GM19452 (cell line): ENCODE measurements around the gene RYR1.

Source experiments
- ATAC-seq: cut with Tn5 transposase; IDR thresholded peaks from one replicate; pipeline ENCODE4 v1.9.1; 2021; ENCODE audit not compliant: unreplicated experiment

The RYR1 gene

GRCh38 chr19:38433268-38433733 is at the start of gene RYR1:
Gene RYR1, plus strand, starts transcription at chr19:38433691. Its CDS starts 139 bp downstream, at chr19:38433830.
- no peak for ATAC-seq

GRCh38 chr19:38383743-38384142 is 49.7 kb upstream of the RYR1 start:
- ATAC-seq: no peak

- ATAC-seq: no peak
Observed at GRCh38 chr19:38384209-38385027, 49.1 kb upstream of the RYR1 start.

GRCh38 chr19:38385057-38385803 is 48.3 kb upstream of the RYR1 start:
- ATAC-seq: no peak

- ATAC-seq: no peak
Observed at GRCh38 chr19:38385804-38386257, 47.7 kb upstream of the RYR1 start.

- ATAC-seq: no peak
Observed at GRCh38 chr19:38386300-38386970, 47.1 kb upstream of the RYR1 start.

- ATAC-seq: no peak
Observed at GRCh38 chr19:38386971-38387549, 46.4 kb upstream of the RYR1 start.

GRCh38 chr19:38387550-38388348 is 45.7 kb upstream of the RYR1 start, which contains the start of gene GGN:
Gene GGN, minus strand, starts transcription at chr19:38388034. Its CDS starts 773 bp downstream, at chr19:38387261.
- ATAC-seq: no peak

- ATAC-seq: no peak
Observed at GRCh38 chr19:38388349-38389100, 45.0 kb upstream of the RYR1 start, which contains the start of gene SPRED3. Gene SPRED3, plus strand, starts transcription at chr19:38388697. Its CDS starts 1,606 bp downstream, at chr19:38390303.

- ATAC-seq: no peak
Observed at GRCh38 chr19:38389101-38389925, 44.2 kb upstream of the RYR1 start.

- no peak for ATAC-seq
Observed at GRCh38 chr19:38389957-38390924, 43.2 kb upstream of the RYR1 start.

GRCh38 chr19:38391911-38392464 is 41.5 kb upstream of the RYR1 start:
- ATAC-seq: no peak

GRCh38 chr19:38392707-38393308 is 40.7 kb upstream of the RYR1 start:
- no peak for ATAC-seq

- ATAC-seq: no peak
Observed at GRCh38 chr19:38394488-38394887, 39.0 kb upstream of the RYR1 start.

- ATAC-seq: no peak
Observed at GRCh38 chr19:38395381-38396114, 37.9 kb upstream of the RYR1 start.

GRCh38 chr19:38399081-38399480 is 34.4 kb upstream of the RYR1 start:
- ATAC-seq: no peak
